HG02588 (cell line): ENCODE data around the gene NMBR.
"Not testable (repeated sequence)": the region's sequence is repeated elsewhere in the genome, so short reads cannot be mapped to it uniquely, and the experiment has no call there.

Source experiments
- ATAC-seq: cut with Tn5 transposase; IDR thresholded peaks from one replicate; pipeline ENCODE4 v1.9.1; 2021; ENCODE audit warnings: mild to moderate bottlenecking, moderate library complexity; ENCODE audit not compliant: unreplicated experiment

Gene NMBR

DNA sequence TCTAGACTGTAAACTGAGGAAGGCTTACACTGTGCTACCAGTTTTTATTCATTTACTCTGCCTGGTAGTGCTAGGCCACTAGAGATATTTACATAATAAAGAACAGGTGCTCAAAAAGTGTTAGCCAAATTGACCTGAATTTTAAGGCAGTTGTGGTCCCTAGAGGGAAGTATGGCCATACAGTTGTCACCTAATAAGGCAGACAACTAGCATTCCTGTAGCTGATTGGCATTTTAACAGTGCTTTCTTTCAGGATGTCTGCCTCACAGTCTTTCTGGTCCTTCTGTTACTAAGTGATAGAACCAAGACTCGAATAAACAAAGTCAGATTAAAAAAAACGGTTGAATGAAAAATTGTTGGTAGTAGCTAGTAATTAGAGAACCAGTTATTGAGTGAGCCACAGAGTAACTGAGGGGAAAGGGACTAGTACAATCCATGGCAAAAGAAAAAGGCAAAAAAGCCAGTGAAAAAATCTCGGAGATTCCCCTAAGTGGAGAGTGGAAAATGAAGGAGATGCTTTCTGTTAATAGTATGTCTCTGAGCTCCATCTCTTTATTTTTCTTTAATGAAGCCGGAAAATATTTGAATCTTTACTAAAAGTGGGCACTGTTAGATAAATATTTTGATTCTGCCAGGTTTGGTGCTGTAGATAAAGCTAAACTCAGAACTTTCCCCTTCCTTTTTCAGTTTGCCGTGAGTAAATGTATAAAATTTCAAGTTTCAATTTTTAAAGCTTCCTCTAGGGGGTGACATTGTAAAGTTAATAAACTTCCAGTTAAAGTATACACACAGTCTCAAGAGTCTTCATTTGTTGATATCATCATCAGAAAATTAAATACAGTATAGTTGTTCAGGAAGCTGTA, 9.2 kb upstream of the NMBR start:
- ATAC-seq = peak; percentile 50

DNA sequence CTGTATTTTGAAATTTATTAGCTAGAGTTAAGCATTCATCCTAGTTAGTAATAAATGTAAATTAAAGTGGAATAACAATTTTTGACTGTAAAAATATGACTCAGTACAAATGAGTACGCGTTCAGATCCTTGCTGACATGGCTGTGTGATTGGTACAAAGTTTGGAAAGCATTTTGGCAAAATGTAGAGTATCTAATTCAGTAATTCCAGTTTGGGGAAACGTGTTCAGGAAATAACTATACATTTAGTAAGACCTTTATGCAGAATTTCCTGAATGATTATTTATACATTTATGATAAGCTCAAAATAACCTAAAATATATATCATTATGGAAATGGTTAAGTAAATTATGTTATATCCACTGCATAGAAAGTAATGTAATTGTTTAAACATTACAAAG, 8.2 kb upstream of the NMBR start:
- no peak for ATAC-seq

DNA sequence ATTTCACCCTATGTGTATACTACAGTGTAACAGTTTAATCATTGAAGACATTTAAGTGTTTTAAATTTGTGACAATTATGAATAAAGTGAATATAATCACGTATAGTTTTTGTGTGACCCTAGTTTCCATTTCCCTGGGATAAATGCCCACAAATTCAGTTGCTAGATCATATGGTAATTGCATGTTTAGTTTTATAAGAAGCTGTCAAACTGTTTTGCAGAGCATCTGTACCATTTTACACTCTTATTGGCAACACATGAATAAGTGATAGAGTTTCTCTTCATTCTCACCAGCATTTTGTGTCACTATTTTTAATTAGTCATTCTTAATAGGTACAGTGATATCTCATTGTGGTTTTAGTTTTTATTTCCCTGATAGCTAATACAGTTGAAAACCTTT, 7.4 kb upstream of the NMBR start:
- ATAC-seq = no peak

DNA sequence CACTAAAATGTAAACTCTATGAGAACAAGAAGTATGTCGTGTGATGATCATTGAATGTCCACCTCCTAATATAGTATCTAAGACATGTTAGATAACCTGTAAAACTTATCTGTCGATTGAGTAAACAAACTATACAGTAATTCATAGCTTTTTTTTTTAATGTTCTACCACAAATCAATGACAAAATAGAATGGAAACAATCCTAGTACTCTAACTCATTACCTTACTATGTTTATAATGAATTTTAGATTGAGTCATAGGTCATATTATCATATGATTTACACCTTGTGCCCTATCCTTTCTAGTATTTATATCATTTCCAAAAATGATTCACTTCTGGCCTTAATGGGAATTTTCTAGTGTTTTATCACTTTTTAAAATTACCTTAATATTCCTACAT, 6.3 kb upstream of the NMBR start:
- ATAC-seq = no peak

DNA sequence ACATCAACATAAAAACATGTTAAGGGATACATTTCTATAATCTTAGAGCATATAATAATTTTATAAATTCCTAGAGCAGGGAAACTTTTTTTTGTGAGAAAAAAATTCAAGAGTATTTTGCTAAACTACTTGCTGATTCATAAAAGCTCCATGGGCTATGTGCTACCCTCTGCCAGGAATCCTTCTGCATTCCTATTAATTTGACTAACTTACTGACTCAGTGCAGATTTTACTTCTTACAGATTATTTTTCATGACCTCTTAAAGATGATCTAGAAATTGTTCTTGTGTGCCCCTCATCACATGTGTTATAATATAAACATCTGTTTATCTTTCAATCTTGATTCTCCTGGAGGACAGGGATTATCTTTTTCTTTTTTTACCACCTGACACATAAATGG, 5.8 kb upstream of the NMBR start:
- no peak for ATAC-seq

DNA sequence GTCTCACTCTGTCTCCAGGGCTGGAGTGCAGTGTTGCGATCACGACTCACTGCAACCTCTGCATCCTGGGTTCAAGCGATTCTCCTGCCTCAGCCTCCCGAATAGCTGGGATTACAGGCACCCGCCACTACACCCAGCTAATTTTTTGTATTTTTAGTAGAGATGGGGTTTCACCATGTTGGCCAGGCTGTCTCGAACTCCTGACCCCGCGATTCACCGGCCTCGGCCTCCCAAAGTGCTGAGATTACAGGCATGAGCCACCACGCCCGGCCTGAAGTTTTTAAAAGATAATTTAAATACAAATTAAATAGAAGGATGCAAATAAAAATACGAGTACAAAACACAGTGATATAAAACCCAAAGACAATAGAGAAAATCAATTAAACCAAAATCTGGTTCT, 5.4 kb downstream of the NMBR start:
- ATAC-seq = not testable (repeated sequence)

DNA sequence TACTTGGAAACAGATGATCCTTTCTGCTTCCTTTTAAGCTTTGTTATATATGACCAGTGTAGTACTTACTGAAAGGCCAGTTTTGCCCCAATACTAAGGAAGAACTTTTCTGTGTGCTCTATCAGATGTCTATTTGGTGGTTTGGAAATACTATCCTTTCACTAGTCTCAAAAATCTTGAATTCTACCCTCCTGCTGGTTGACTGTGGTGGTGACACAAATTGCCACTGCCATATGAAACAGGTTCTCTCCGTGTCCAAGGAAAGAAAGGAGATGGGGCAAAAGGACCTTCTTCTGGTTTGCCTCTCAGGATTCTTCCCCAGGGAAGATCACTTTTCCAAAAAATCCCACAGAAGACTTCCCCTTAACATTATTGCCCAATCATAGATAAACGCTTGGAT, 8.0 kb downstream of the NMBR start:
- no peak for ATAC-seq

DNA sequence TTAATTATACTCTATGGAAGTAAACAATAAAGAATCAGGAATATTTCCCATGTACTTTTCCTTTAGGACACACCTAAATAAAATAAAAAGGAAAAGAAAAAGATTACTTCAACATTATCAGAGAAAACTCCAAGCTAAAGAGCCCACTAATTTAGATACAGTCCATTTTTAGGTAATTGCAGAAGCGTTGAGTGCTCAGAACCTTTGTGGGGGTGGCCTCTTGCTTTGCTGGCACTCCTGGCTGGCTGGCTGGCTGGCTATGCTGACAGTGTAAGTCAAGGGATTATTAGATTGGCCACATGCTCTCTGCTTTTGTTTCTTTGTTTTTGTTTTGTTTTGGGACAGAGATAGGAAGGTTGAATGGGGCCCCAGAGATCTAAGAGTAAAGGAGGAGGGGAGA, 14.3 kb downstream of the NMBR start, which contains the start of gene GJE1:
Gene GJE1 (plus strand): TSS at position 301 of the 400 bp plus-strand sequence. CDS start 234 bp downstream, outside the sequence.
- ATAC-seq = no peak

DNA sequence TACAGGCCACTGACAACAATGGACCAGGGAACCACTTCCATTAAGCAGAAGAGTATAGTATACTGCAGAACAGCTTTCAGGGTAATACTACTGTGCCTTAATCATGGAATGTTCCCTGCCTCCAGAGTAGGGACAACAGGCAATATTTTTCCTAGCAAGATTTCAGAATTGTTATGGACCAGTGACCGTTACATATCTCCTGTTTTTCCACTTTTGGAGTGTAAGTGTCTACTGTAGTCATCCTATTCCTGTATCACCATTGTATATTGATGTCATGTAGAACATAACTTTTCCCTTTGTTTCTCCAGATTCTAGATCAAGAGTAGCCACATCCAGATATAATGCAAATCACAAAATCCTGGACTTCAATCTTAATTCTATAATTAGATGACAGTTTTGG, 16.1 kb downstream of the NMBR start:
- no peak for ATAC-seq

DNA sequence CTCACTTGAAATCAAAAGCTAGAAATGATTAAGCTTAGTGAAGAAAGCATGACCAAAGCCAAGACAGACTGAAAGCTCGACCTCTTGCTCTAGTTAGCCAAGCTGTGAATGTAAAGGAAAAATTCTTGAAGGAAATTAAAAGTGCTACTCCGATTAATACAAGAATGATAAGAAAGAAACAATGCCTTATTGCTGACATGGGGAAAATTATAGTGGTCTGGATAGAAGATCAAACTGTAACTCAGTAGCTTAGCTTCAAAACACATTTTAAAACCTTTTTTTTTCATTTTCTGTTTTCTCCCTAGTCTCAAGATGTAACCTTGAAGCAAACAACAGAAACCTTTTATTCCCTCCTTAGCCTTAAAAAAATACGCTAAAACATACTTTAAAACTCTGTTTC, 25.6 kb downstream of the NMBR start:
- ATAC-seq = no peak

DNA sequence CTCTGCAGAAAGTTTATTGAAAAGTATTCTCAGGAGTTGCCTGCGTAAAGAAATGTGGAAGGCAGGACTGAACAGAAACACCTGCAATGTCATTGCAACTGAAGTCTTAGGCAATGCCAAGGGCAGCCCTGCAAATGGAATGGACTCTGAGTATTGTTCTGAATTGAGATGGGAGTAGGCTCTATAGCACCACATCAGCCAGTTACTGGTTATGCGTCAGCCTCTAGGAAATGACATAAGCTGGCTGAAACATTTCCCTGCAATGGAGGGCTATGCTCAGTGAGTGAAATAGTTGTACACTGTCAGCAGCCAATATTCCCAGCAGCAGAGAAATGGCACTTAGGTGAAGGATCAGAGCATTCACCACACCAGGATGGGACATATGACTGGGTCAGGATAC, 28.0 kb downstream of the NMBR start:
- ATAC-seq = no peak

DNA sequence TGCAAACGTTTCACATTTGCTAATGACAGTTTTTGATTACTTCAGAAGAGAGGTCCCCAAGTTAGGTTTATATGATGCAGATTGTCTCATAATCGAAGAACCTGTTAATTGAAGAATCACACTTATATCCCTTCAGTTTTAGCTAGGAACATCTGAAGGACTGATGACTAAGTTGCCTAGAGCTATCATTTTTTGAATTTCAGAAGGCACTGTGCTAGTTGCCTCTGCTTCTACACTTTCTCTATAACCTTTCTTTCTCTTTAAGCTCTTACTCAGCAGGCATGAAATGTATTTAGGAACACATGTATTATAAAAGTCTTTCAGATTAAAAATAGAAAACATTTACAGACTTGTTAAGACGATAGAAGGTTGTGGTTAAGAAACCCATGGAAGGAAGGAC, 28.6 kb downstream of the NMBR start:
- ATAC-seq = no peak

DNA sequence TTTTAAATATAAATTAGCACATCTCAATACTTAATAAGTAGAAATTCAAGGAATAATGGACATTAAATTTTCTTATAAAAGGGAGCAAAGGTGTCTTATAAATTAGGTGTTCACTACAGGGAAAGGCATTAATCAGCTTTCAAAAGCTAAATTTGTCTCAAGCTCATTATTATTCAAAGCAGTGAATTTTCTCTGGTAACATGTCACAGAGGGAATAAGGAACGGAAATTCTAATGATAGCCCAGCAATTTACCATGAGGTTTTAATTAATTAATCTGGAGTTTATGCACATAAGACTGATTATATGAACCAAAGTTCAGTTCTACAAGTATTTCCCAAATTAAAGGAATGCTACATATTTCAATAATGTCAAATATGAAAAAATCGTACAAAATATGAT, 29.6 kb downstream of the NMBR start:
- no peak for ATAC-seq

DNA sequence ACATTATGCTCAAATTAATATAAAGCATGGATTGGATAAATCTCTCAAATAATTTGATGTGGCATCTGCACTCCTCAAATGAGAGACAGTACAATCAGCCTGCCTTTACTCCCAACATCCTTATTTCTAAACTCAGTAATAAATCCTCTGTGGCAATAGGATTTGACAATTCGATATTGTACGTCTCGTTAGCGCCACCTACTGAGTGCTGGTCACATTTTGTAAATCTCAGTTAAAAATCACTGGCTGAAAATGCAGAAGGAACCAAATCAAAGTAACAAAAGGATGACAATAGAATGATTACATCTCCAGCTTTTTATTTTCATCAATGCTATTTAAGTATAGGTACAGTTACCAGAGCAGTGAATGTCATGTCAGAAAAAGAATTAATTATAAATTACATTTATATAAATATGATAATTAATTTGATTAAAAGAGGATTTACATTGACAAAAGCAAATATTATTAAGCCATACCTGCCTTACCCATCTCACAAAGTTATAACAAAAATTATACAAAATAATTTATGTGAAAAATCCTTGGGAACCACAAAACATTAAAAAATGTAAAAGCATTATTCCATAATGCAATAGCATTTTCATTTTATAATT, 34.4 kb downstream of the NMBR start:
- no peak for ATAC-seq

DNA sequence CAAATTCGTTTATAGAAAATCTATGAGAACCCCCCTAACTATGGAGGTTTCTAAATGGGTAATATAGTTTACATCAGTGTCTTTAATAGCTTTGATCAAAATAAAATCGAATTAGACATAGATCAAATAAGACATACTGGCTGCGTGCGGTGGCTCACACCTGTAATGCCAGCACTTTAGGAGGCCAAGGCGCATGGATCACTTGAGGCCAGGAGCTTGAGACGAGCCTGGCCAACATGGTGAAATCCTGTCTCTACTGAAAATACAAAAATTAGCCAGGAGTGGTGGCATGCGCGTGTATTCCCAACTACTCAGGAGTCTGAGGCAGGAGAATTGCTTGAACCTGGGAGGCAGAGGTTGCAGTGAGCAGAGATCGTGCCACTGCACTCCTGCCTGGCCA, 36.1 kb downstream of the NMBR start:
- ATAC-seq = not testable (repeated sequence)

DNA sequence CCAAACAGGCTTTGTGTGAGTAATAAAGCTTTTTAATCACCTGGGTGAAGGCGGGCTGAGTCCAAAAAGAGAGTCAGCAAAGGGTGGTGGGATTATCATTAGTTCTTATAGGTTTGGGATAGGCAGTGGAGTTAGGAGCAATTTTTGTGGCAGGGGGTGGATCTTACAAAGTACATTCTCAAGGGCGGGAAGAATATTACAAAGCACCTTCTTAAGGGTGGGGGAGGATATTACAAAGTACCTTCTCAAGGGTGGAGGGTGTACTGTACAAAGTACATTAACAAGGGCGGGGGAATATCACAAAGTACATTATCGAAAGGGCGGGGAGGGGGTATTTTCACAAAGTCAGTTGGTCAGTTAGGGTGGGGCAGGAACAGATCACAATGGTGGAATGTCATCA, 42.1 kb downstream of the NMBR start:
- not testable (repeated sequence) for ATAC-seq

DNA sequence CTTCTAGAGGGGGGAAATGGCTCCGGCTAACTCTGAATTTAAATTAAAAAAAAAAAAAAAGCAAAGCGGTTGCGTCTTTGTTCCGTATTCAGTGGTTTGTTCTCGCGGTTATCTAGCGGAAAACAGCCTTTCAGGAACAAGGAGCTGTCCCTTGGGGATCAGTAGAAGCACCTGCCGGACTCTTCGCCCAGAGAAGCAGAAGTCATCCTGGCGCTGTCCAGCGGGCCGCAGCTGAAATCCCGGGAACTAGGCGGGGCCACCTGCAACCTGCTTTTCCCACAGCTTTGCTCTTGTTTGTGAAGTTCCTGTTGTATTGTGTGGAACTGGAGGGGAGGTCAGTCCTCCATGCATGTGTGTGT, 58.1 kb downstream of the NMBR start:
- no peak for ATAC-seq

DNA sequence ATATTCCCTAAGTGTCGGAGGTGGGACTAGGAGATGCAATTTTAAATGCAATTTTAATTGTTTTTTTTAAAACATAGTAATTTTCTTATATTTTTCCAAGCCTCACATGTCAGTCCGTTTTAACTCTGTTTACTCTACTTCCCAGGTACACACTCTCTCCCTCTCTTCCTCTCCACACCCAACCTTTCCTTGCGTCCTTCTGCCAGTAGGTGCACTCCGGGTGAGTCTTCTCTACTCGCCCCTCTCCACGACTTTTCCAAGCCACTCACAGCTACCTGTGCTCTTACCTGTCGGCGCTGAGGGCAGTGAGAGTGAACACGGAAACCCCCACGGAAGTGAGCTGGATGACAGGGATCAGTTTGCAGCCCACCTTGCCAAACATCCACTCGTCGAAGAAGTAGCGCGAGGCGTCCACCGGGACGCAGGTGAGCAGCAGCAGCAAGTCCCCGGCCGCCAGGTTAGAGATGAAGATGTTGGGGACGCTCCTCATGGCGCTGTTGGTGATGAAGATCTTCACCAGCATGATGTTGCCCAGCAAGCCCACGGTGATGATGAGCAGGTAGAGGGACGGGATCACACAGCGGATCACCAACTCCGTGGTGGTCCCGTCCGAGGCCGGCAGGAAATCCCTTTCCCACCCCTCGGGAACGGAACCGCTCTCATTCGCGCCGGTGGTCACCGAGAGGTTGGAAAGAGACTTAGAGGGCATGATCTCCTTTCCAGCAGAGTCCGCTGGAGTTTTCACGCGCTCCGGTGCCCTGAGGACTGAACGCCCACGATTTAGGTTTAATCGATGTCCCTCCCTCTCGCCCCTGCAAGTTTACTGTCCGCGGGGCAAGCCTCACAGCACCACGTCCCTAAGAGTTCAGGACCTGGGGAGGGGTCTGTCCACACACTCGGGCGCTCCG, 58.7 kb downstream of the NMBR start:
- no peak for ATAC-seq

DNA sequence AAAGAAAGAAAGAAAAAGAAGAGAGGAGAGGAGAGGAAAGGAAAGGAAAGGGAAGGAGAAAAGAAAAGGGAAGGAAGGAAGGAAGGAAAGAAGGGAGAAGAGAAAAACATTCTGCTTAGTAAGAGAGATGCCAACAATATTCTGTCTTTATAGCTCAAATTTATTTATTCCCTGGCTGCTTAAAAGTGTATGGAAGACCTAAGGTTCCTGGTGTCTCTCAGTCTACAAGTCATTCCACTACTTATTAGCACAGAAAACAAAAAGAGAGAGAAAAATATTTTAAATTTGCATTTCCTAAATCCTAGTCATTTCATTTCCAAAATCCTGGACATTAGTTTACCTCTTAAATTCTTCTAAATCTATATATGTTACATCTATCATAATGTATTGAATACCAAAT, 67.8 kb downstream of the NMBR start:
- ATAC-seq = no peak

DNA sequence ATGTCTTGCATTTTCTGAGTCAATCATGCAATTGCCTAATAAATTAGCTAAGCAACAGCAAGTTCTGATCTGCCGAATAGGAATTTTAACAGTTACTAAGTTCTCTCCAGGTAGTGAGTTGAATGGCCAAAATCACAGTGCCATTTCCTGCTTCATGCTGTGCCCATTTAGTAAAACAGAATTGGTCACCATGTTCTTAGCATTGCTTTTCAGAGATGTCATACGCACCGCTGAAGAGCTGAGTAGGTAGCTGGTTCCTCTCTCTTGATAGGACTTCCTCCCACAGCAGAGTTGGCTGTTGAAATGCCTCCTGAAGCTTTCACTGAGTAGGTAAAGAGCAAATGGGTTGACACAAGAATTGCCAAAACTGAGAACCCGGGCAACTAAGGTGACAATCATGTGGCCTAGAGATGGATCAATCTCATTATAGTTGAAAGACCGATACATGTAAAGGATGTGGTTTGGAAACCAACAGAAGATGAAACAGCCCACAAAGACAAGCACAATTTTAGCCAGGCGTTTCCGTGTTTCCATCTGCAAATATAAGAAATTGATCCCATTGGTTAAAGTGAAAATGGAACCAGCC, 71.3 kb downstream of the NMBR start:
- no peak for ATAC-seq

DNA sequence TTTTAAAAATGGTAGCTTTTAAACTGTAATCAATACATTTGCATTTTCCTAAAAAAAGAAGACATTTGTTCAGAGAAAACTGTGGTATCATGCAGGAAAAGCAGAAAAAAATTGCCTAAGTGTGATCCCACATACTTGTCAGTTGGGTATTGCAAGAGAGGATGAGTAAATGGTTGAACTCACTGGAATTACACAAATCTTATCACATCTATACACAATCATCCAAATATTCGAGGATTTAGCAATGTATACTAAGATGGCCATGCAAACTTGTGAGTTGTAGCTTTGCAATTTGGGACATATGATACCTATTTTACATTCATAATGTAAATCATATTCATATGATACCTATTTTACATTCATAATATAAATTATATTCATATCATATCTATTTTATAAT, 72.4 kb downstream of the NMBR start:
- ATAC-seq = no peak
